ENCODE measurements around the gene MICU1.

The MICU1 gene

DNA sequence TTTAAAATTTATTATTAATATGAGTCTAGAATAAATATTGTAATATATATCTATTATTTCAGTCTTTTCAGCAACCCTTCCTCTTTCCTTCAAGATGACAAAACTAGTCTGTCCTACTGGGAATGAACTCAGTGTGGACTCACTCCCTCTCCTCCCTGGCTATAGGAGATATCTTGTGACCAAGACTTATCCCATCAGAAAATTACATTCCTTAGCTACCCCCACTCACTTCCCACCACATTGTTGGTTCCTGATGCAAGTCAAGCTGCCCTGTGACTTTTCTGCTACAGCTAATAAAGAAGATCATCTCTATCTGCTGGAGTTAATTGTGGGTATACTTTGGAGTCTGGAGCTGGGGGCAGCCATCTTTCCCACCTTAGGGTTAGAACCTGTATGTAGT is 38.1 kb upstream of the MICU1 start:
- DNase-seq = no peak
- no peak overlapping the region for H3K4me3 ChIP-seq (ENCODE audit: low read depth, low read length)
- H3K36me3 ChIP-seq (replicated peaks) = no peaks in the 10 kb centered on the region
- in situ Hi-C loops (cut with HindIII; ENCODE audit: low pct_ligation_motif_present, low sequenced_read_pairs) = no loop called here
- no peak for TF ChIP-seq CTCF (IDR thresholded peaks at IDR 0.05; ENCODE audit: low read depth, low read length, missing control alignments)
- no peaks in the 10 kb centered on the region for H3K27me3 ChIP-seq (replicated peaks)
- H3K27ac ChIP-seq = no peak overlapping the region

GRCh38 chr10:72661431-72661830 is 35.6 kb upstream of the MICU1 start:
- no peak for DNase-seq

DNA sequence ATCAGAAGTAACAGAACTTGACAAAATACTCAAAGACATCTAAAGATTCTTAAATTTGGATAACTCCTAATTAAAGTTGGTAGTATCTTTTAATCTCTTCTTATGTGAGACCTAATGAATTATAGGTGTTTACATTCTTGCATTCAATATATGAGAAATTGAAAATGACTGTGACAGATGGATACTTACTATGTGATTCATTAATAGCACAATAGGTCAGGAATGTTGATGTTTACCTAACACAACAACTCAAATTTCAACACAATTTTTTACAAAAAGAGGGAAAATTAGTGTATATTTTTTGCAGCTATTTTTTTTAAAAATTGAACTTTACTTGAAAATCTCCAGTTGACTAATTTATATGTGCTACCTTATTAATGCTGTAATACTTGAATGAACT is 34.3 kb upstream of the MICU1 start:
- Histone ChIP-seq H3K27me3 (replicated peaks) (no peaks in the 10 kb centered on the region), H3K27ac (no peak overlapping the region), H3K36me3 (replicated peaks) (no peaks in the 10 kb centered on the region), H3K4me3 (ENCODE audit: low read depth, low read length) (no peak overlapping the region)
- no peak for DNase-seq
- no peak for TF ChIP-seq CTCF (IDR thresholded peaks at IDR 0.05; ENCODE audit: low read depth, low read length, missing control alignments)
- in situ Hi-C loops (cut with HindIII; ENCODE audit: low pct_ligation_motif_present, low sequenced_read_pairs) = no loop called here

More at GRCh38 chr10:72661431-72661830, 35.6 kb upstream of the MICU1 start:
- Histone ChIP-seq H3K27ac (no peak overlapping the region), H3K27me3 (replicated peaks) (no peaks in the 10 kb centered on the region), H3K4me3 (ENCODE audit: low read depth, low read length) (no peak overlapping the region), H3K36me3 (replicated peaks) (no peaks in the 10 kb centered on the region)
- TF ChIP-seq CTCF (IDR thresholded peaks at IDR 0.05; ENCODE audit: low read depth, low read length, missing control alignments) = no peak
- in situ Hi-C loops (cut with HindIII; ENCODE audit: low pct_ligation_motif_present, low sequenced_read_pairs) = no loop called here

DNA sequence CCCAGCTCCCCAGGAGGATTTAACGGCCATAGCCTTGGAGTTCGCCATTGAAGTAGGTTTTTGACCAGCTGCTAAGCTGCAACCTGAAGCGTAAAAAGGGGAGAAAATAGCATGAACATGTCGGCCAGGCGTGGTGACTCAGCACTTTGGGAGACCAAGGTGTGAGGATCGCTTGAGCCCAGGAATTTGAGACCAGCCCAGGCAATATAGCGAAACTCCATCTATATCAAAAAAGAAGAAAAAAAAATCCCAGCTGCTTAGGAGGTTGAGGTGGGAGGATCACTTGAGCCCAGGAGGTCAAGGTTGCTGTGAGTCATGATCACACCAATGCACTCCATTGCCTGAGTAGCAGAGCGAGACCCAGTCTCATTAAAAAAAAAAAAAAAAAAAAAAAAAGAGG is 33.8 kb upstream of the MICU1 start:
- no peak for TF ChIP-seq CTCF (IDR thresholded peaks at IDR 0.05; ENCODE audit: low read depth, low read length, missing control alignments)
- Histone ChIP-seq H3K27me3 (replicated peaks) (no peaks in the 10 kb centered on the region), H3K4me3 (ENCODE audit: low read depth, low read length) (no peak overlapping the region), H3K36me3 (replicated peaks) (no peaks in the 10 kb centered on the region), H3K27ac (no peak overlapping the region)
- in situ Hi-C loops (cut with HindIII; ENCODE audit: low pct_ligation_motif_present, low sequenced_read_pairs) = no loop called here
- DNase-seq = no peak

- in situ Hi-C loops (cut with HindIII; ENCODE audit: low pct_ligation_motif_present, low sequenced_read_pairs) = no loop called here
- DNase-seq = no peak
- Histone ChIP-seq H3K36me3 (replicated peaks) (no peaks in the 10 kb centered on the region), H3K4me3 (ENCODE audit: low read depth, low read length) (no peak overlapping the region), H3K27me3 (replicated peaks) (no peaks in the 10 kb centered on the region), H3K27ac (no peak overlapping the region)
- no peak for TF ChIP-seq CTCF (IDR thresholded peaks at IDR 0.05; ENCODE audit: low read depth, low read length, missing control alignments)
Measured at GRCh38 chr10:72658696-72659400, 33.0 kb upstream of the MICU1 start.

GRCh38 chr10:72654720-72655119 is 28.8 kb upstream of the MICU1 start:
- in situ Hi-C loops (cut with HindIII; ENCODE audit: low pct_ligation_motif_present, low sequenced_read_pairs) = no loop called here
- Histone ChIP-seq H3K27ac (no peak overlapping the region), H3K4me3 (ENCODE audit: low read depth, low read length) (no peak overlapping the region), H3K36me3 (replicated peaks) (no peaks in the 10 kb centered on the region), H3K27me3 (replicated peaks) (no peaks in the 10 kb centered on the region)
- TF ChIP-seq CTCF (IDR thresholded peaks at IDR 0.05; ENCODE audit: low read depth, low read length, missing control alignments) = no peak
- no peak for DNase-seq
